ENCODE measurements around the gene MYH3.

- TF ChIP-seq CTCF (IDR thresholded peaks at IDR 0.05; ENCODE audit: low read depth, low read length), result no peak
- no peak for TF ChIP-seq MYC (IDR thresholded peaks at IDR 0.05; ENCODE audit: low read depth, low read length)
- TF ChIP-seq POLR2A (IDR thresholded peaks at IDR 0.05; ENCODE audit: extremely low read depth, insufficient read length), result no peak
Observed at GRCh38 chr17:10612957-10613744, 44.0 kb downstream of the MYH3 start.
